ENCODE data around the gene PTPRB.

GRCh38 chr12:70641691-70642090, 4.5 kb upstream of the PTPRB start:
- no peak for TF ChIP-seq CTCF (IDR thresholded peaks at IDR 0.05)
- TF ChIP-seq POLR2A (IDR thresholded peaks at IDR 0.05) = no peak

All from testis (tissue), 2 donors.